ENCODE measurements around the gene NRBF2. TPM values are rescaled to one million over a fixed set of nuclear protein-coding genes. Genes with fewer than 3 reads are reported as not detected.
"Not testable (repeated sequence)": the region's sequence is repeated elsewhere in the genome, so short reads cannot be mapped to it uniquely, and the experiment has no call there.

NRBF2 gene
- total RNA-seq, 1 donor from 2014 or later: 22.1 TPM

DNA sequence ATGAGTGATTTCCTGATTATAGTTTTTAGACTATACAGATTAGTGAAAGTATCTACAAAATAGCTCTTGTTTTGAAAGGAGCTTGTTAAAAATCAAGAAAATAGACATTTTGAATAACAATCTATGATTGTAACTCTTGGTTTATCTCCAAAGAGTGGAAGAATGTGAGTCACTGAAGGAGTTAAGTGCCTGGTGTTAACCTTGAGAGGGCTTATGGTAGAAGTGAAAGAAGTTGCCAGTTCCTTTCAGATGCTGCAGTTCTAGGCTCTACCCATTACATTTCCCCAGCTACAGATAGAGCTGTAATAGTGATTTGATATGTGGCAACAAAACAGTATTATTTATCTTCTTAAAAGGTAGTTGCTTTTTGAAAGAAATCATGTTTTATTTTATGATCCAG is 12.7 kb downstream of the NRBF2 start:
- H3K36me3 Mint-ChIP-seq: peaks cover 23% of the 10 kb centered on the region
- no peak overlapping the region for H3K4me3 Mint-ChIP-seq
- no peak for DNase-seq (ENCODE audit: extremely low spot score, unreplicated experiment)
- TF ChIP-seq, protein P1, sequence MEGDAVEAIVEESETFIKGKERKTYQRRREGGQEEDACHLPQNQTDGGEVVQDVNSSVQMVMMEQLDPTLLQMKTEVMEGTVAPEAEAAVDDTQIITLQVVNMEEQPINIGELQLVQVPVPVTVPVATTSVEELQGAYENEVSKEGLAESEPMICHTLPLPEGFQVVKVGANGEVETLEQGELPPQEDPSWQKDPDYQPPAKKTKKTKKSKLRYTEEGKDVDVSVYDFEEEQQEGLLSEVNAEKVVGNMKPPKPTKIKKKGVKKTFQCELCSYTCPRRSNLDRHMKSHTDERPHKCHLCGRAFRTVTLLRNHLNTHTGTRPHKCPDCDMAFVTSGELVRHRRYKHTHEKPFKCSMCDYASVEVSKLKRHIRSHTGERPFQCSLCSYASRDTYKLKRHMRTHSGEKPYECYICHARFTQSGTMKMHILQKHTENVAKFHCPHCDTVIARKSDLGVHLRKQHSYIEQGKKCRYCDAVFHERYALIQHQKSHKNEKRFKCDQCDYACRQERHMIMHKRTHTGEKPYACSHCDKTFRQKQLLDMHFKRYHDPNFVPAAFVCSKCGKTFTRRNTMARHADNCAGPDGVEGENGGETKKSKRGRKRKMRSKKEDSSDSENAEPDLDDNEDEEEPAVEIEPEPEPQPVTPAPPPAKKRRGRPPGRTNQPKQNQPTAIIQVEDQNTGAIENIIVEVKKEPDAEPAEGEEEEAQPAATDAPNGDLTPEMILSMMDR (conservative IDR thresholded peaks at IDR 0.05): no peak
- no peak overlapping the region for H3K27ac Mint-ChIP-seq
- H3K9me3 Mint-ChIP-seq: no peaks in the 10 kb centered on the region
- H3K4me1 Mint-ChIP-seq (ENCODE audit: unreplicated experiment): peaks cover 9% of the 10 kb centered on the region
- no peaks in the 10 kb centered on the region for H3K27me3 Mint-ChIP-seq

GRCh38 chr10:63146503-63146902 is 13.4 kb downstream of the NRBF2 start:
- TF ChIP-seq, protein P1 (conservative IDR thresholded peaks at IDR 0.05): no peak
- Mint-ChIP-seq H3K27ac (no peak overlapping the region), H3K4me1 (ENCODE audit: unreplicated experiment) (peaks cover 9% of the 10 kb centered on the region), H3K4me3 (no peak overlapping the region), H3K27me3 (no peaks in the 10 kb centered on the region), H3K9me3 (no peaks in the 10 kb centered on the region), H3K36me3 (peaks cover 23% of the 10 kb centered on the region)
- DNase-seq (ENCODE audit: extremely low spot score, unreplicated experiment): no peak

DNA sequence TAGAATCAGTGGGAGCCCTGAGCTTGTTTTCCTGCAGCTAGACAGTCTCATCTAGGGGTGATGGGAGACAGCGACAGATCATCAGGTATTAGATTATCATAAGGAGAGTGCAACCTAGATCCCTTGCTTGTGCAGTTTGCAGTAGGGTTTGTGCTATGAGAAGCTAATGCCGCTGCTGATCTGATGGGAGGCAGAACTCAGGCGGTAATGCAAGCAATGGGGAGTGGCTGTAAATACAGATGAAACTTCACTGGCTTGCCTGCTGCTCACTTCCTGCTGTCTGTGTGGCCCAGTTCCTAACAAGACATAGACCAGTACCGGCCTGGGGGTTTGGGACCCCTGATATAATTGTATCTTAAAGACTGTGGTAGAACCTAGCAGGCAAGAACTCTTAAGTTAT is 17.6 kb downstream of the NRBF2 start:
- Mint-ChIP-seq H3K27me3 (no peaks in the 10 kb centered on the region), H3K36me3 (peaks cover 39% of the 10 kb centered on the region), H3K4me3 (no peak overlapping the region), H3K27ac (no peak overlapping the region), H3K9me3 (no peaks in the 10 kb centered on the region), H3K4me1 (ENCODE audit: unreplicated experiment) (peaks cover 3% of the 10 kb centered on the region)
- DNase-seq (ENCODE audit: extremely low spot score, unreplicated experiment): no peak
- TF ChIP-seq, protein P1 (conservative IDR thresholded peaks at IDR 0.05): no peak

DNA sequence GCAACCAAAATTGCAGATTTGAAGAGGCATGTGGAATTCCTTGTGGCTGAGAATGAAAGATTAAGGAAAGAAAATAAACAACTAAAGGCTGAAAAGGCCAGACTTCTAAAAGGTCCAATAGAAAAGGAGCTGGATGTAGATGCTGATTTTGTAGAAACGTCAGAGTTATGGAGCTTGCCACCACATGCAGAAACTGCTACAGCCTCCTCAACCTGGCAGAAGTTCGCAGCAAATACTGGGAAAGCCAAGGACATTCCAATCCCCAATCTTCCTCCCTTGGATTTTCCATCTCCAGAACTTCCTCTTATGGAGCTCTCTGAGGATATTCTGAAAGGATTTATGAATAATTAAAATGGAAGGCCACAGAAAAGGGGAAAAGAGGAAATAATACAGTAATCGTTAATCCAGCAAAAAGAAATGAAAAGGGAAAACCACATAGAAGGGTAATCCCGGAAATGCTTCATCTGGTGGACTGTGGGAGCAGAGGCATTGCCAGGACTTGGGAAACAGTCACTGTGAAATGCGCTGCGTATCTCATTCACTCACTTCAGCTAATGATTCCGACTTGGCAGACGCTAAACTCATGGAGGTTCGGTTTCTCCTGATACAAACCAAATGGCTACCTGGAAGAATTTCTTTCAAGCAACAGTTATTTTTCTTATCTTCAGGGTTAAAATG is 20.9 kb downstream of the NRBF2 start:
- not testable (repeated sequence) for H3K27me3 Mint-ChIP-seq; DNase-seq (ENCODE audit: extremely low spot score, unreplicated experiment); H3K4me1 Mint-ChIP-seq (ENCODE audit: unreplicated experiment); H3K27ac Mint-ChIP-seq; H3K9me3 Mint-ChIP-seq; H3K4me3 Mint-ChIP-seq
- H3K36me3 Mint-ChIP-seq: peaks cover 23% of the 10 kb centered on the region

DNA sequence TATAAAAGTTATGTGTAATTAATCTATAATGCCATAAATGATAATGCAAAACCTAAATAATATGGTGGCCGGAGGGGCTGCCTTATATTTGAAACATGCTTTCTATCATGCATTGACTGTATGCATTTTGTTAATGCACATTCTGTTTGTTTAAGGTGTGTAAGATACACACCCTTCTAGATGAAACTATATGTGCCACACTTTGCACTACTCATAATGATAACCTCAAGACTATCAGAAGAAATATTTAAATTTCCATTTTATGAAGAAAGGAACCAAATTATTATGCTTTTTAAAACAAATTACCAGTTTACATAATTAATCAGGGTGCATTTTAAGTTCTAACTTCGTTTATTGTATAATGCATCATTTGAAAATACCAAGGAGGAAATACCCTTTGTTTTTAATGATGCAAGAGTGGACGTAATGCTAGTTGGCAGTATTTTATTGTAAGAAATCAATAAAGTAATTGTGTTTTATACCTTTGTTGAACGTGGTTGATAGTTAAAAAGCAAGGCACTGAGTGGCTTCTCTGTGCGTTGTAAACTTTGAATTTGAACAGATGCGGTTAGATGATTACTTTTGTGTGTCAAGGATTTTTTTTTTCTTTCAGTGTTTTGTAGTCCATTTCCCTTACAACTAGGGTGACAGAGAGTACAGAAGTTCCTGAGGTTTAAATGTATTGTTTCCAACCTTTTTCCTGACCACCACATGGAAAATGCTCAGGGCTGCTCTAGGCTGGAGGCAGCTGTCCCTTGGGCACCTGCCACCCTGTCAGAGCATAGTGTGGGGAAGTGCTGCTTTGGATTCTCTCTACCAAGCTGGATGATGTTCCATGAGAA is 21.6 kb downstream of the NRBF2 start:
- TF ChIP-seq, protein P1 (conservative IDR thresholded peaks at IDR 0.05): no peak
- H3K27me3 Mint-ChIP-seq: no peaks in the 10 kb centered on the region
- H3K9me3 Mint-ChIP-seq: no peaks in the 10 kb centered on the region
- no peak overlapping the region for H3K4me3 Mint-ChIP-seq
- no peak overlapping the region for H3K27ac Mint-ChIP-seq
- no peaks in the 10 kb centered on the region for H3K4me1 Mint-ChIP-seq (ENCODE audit: unreplicated experiment)
- DNase-seq (ENCODE audit: extremely low spot score, unreplicated experiment): no peak
- H3K36me3 Mint-ChIP-seq: peaks cover 20% of the 10 kb centered on the region

DNA sequence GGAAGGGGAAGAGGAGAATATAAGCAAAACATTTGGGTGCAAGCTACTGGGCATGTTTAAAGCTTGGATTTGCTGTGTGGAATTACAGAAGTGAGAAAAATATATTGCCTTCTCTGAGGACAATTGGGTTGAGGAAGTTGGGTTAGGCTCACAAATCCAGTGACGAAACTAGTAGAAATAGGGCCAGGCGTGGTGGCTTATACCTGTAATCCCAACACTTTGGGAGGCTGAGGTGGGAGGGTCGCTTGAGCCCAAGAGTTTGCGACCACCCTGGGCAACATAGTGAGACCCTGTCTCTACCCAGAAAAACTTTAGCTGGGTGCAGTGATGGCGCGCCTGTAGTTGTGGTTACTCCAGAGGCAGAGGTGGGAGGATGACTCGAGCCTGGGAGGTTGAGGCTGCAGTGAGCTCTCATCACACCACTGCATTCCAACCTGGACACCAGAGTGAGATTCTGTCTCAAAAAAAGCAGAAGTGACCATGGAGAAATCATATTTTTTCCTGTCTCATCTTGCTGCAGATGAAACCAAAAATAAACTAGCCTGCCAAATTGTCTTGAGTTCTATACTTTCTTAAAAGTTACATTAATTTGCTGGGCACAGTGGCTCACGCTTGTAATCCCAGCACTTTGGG is 22.4 kb downstream of the NRBF2 start:
- DNase-seq (ENCODE audit: extremely low spot score, unreplicated experiment): no peak
- Mint-ChIP-seq H3K27ac (no peak overlapping the region), H3K4me3 (no peak overlapping the region), H3K4me1 (ENCODE audit: unreplicated experiment) (no peaks in the 10 kb centered on the region), H3K27me3 (no peaks in the 10 kb centered on the region), H3K9me3 (no peaks in the 10 kb centered on the region), H3K36me3 (peaks cover 19% of the 10 kb centered on the region)
- TF ChIP-seq, protein P1 (conservative IDR thresholded peaks at IDR 0.05): no peak

Measured in type B pancreatic cell (in vitro differentiated cells).